Fibroblast of lung (primary cell): ENCODE measurements around the gene TAF10. TPM values are rescaled to one million over a fixed set of nuclear protein-coding genes. Genes with fewer than 3 reads are reported as not detected.

Experiments used
- DNase-seq, 2 donors: peaks; one replicate each; pipeline versions ENCODE4 v3.0.0 to v3.0.0-alpha.2; 2010; ENCODE audit warnings: low read depth in 2 of 2
- H2AFZ ChIP-seq: 2 replicates; pipeline ENCODE4 v1.5.1; 2012; ENCODE audit warnings: low read length, control low read depth, inconsistent platforms
- H3K27ac ChIP-seq: 2 replicates; pipeline ENCODE4 v1.5.1; 2011; ENCODE audit warnings: low read length, control low read depth; ENCODE audit not compliant: insufficient read depth
- H3K27me3 ChIP-seq: 2 replicates; pipeline ENCODE4 v1.5.1; 2011; ENCODE audit warnings: mild to moderate bottlenecking, low read length; ENCODE audit not compliant: control insufficient read depth, insufficient read depth
- H3K36me3 ChIP-seq: 2 replicates; pipeline ENCODE4 v1.5.1; 2011; ENCODE audit warnings: low read length; ENCODE audit not compliant: control insufficient read depth, insufficient read depth
- H3K4me1 ChIP-seq: 2 replicates; pipeline ENCODE4 v1.5.1; 2011; ENCODE audit warnings: low read length; ENCODE audit not compliant: control insufficient read depth, insufficient read depth; ENCODE audit errors: extremely low read depth
- H3K4me2 ChIP-seq: 2 replicates; pipeline ENCODE4 v1.5.1; 2011; ENCODE audit warnings: low read length, control low read depth; ENCODE audit not compliant: insufficient read depth; ENCODE audit errors: extremely low read depth
- H3K4me3 ChIP-seq, 4 experiments: fragments of 200-600 bp in 1 of 4; sonication (generic) in 1 of 4; replicated peaks in 1 of 4; 2 replicates each; pipeline ENCODE4 v1.5.1; 2011 to 2016; ENCODE audit warnings: low read length in 4 of 4, low read depth in 3 of 4, mild to moderate bottlenecking in 3 of 4, control low read depth in 2 of 4, inconsistent platforms in 1 of 4, mixed read lengths in 1 of 4; ENCODE audit not compliant: insufficient read depth in 1 of 4; ENCODE audit errors: control extremely low read depth in 1 of 4
- H3K79me2 ChIP-seq: 2 replicates; pipeline ENCODE4 v1.5.1; 2012; ENCODE audit warnings: mild to moderate bottlenecking, low read length, inconsistent platforms; ENCODE audit not compliant: control insufficient read depth, insufficient read depth
- H3K9ac ChIP-seq: 2 replicates; pipeline ENCODE4 v1.5.1; 2011; ENCODE audit warnings: mild to moderate bottlenecking, low read length, control low read depth; ENCODE audit not compliant: insufficient read depth
- H3K9me3 ChIP-seq: 2 replicates; pipeline ENCODE4 v1.5.1; 2012; ENCODE audit warnings: low read depth, low read length; ENCODE audit not compliant: control insufficient read depth, insufficient read depth
- H4K20me1 ChIP-seq: 2 replicates; pipeline ENCODE4 v1.5.1; 2011; ENCODE audit warnings: low read length; ENCODE audit not compliant: control insufficient read depth, insufficient read depth; ENCODE audit errors: extremely low read depth
- CTCF ChIP-seq, 2 donors: IDR thresholded peaks in 1 of 2; conservative IDR thresholded peaks in 1 of 2; 1 replicate in 1 of 2; 2 replicates in 1 of 2; pipeline ENCODE4 v1.5.1; 2011 to 2012; ENCODE audit warnings: low read length in 2 of 2, control low read depth in 1 of 2, inconsistent platforms in 1 of 2, low read depth in 1 of 2, mild to moderate bottlenecking in 1 of 2
- EZH2 ChIP-seq: IDR thresholded peaks from 2 replicates; pipeline ENCODE4 v1.5.1; 2012; ENCODE audit warnings: low read length, control low read depth, mild to moderate bottlenecking; ENCODE audit errors: missing control alignments
- polyA plus RNA-seq, 2 donors: library from polyadenylated mRNA; depleted of rRNA in 1 of 2; stranded (reverse) in 1 of 2; unstranded in 1 of 2; fragments of >200 nt; gene quantifications; 2 replicates each; pipeline ENCODE4 v1.2.1, GENCODE V29; 2011 to 2012; ENCODE audit warnings: missing spikeins in 1 of 2
- total RNA-seq: library from RNA; depleted of rRNA; stranded (reverse); fragments of >200 nt; gene quantifications from 2 replicates; pipeline ENCODE4 v1.2.1, GENCODE V29; 2014

The TAF10 gene
- total and polyA plus RNA-seq, 2 donors (not counting 1 experiment from before 2014, with no cell fraction given): 77.8 to 142 TPM

GRCh38 chr11:6594142-6594768 lies 17.8 kb downstream of the TAF10 start:
- no peak for DNase-seq
- H3K27me3 ChIP-seq: no peaks in the 10 kb centered on the region
- no peak overlapping the region for H3K27ac ChIP-seq
- peaks cover 3% of the 10 kb centered on the region for H3K36me3 ChIP-seq
- no peak overlapping the region for H3K9ac ChIP-seq
- TF ChIP-seq CTCF (conservative IDR thresholded peaks at IDR 0.05 in 1 of 2, IDR thresholded peaks at IDR 0.05 in 1 of 2; ENCODE audit: low read depth in 1 of 2, low read length in 2 of 2): no peak
- no peak for TF ChIP-seq EZH2
- H3K4me1 ChIP-seq: no peaks in the 10 kb centered on the region
- H3K4me3 ChIP-seq: no peak overlapping the region
- no peak overlapping the region for H3K4me2 ChIP-seq
- H4K20me1 ChIP-seq: no peaks in the 10 kb centered on the region
- H3K79me2 ChIP-seq: peaks cover 2% of the 10 kb centered on the region
- no peaks in the 10 kb centered on the region for H3K9me3 ChIP-seq
- H2AFZ ChIP-seq: no peak overlapping the region

- Histone ChIP-seq H3K4me3 (no peak overlapping the region), H2AFZ (no peak overlapping the region), H3K27me3 (no peaks in the 10 kb centered on the region), H3K4me1 (no peaks in the 10 kb centered on the region), H3K36me3 (no peaks in the 10 kb centered on the region), H4K20me1 (no peaks in the 10 kb centered on the region), H3K79me2 (no peaks in the 10 kb centered on the region), H3K4me2 (no peak overlapping the region), H3K9me3 (no peaks in the 10 kb centered on the region), H3K27ac (no peak overlapping the region), H3K9ac (no peak overlapping the region)
- TF ChIP-seq EZH2: no peak
- no peak for TF ChIP-seq CTCF (conservative IDR thresholded peaks at IDR 0.05 in 1 of 2, IDR thresholded peaks at IDR 0.05 in 1 of 2; ENCODE audit: low read depth in 1 of 2, low read length in 2 of 2)
- DNase-seq: no peak
Measured at GRCh38 chr11:6588018-6588417, 24.0 kb downstream of the TAF10 start.

- Histone ChIP-seq H3K4me1 (no peaks in the 10 kb centered on the region), H3K36me3 (no peaks in the 10 kb centered on the region), H3K4me3 (no peak overlapping the region), H2AFZ (no peak overlapping the region), H4K20me1 (no peaks in the 10 kb centered on the region), H3K9me3 (no peaks in the 10 kb centered on the region), H3K27me3 (no peaks in the 10 kb centered on the region), H3K27ac (no peak overlapping the region), H3K4me2 (no peak overlapping the region), H3K9ac (no peak overlapping the region), H3K79me2 (no peaks in the 10 kb centered on the region)
- no peak for TF ChIP-seq EZH2
- TF ChIP-seq CTCF (conservative IDR thresholded peaks at IDR 0.05 in 1 of 2, IDR thresholded peaks at IDR 0.05 in 1 of 2; ENCODE audit: low read depth in 1 of 2, low read length in 2 of 2): no peak
- no peak for DNase-seq
Measured at GRCh38 chr11:6587360-6587953, 24.6 kb downstream of the TAF10 start.
